ENCODE data around the gene POU2AF1.

DNA sequence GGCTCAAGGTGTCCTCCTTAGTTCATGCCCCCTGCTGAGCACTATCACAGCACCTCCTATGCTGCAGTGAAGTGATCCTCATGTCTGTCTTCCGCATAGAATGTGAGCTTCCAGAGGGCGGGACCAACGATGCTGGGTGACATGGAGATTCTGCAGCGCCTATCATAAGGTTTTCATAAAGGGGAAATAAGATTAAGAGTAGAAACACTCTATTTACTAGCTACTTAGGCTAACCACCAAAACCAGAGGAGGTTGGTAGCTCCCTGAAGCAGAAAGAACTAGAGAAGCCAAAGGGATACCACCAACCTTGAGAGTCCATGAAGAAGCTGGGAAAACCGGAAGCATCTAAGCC, 39.3 kb upstream of the POU2AF1 start:
- no peak for TF ChIP-seq MAX (IDR thresholded peaks at IDR 0.05)
- no peak for TF ChIP-seq USF1 (IDR thresholded peaks at IDR 0.05)
- no peak for TF ChIP-seq YY1 (IDR thresholded peaks at IDR 0.05; ENCODE audit: low read depth)
- no peak for TF ChIP-seq NFIC (IDR thresholded peaks at IDR 0.05)
- no peak for TF ChIP-seq RAD21 (IDR thresholded peaks at IDR 0.05; ENCODE audit: low read depth)
- TF ChIP-seq CEBPB (IDR thresholded peaks at IDR 0.05) = no peak
- TF ChIP-seq FOXM1 (IDR thresholded peaks at IDR 0.05; ENCODE audit: borderline replicate concordance, low read depth) = no peak
- no peak for TF ChIP-seq EGR1 (IDR thresholded peaks at IDR 0.05)
- no peak for TF ChIP-seq EP300 (IDR thresholded peaks at IDR 0.05; ENCODE audit: borderline replicate concordance)
- no peak for TF ChIP-seq REST (IDR thresholded peaks at IDR 0.05; ENCODE audit: low read depth)
- no peak for TF ChIP-seq CREB1 (IDR thresholded peaks at IDR 0.05; ENCODE audit: low read depth)
- no peak for TF ChIP-seq TAF1 (IDR thresholded peaks at IDR 0.05; ENCODE audit: low read depth)
- no peak for TF ChIP-seq TEAD4 (IDR thresholded peaks at IDR 0.05)
